ENCODE measurements around the gene LY6G6C. TPM values are rescaled to one million over a fixed set of nuclear protein-coding genes. Genes with fewer than 3 reads are reported as not detected.

Gene LY6G6C
- total and polyA plus RNA-seq, 2 of the 13 experiments (the other 11 are each of a cell fraction or from before 2014, with no cell fraction given): 0.15 TPM; not detected in 1

GRCh38 chr6:31737991-31738979 is 16.7 kb upstream of the LY6G6C start (continued):
- TF ChIP-seq NAIF1 (CRISPR knock-in tag; IDR thresholded peaks at IDR 0.05; ENCODE audit: borderline replicate concordance) (no peak), ZNF782 (CRISPR knock-in tag; IDR thresholded peaks at IDR 0.05; ENCODE audit: borderline replicate concordance) (0 out of 2 replicates have a peak, but pooled peaks have one; percentile 35), KAT2B (IDR thresholded peaks at IDR 0.05; ENCODE audit: borderline replicate concordance, low read depth, low read length) (no peak), ZIK1 (CRISPR knock-in tag; IDR thresholded peaks at IDR 0.05; ENCODE audit: borderline replicate concordance, low read depth) (0 out of 2 replicates have a peak, but pooled peaks have one; percentile 19), PRDM15 (CRISPR knock-in tag; IDR thresholded peaks at IDR 0.05) (no peak), SSRP1 (CRISPR knock-in tag; IDR thresholded peaks at IDR 0.05) (no peak), NFIC (IDR thresholded peaks at IDR 0.05; ENCODE audit: low read length) (no peak), ONECUT2 (CRISPR knock-in tag; IDR thresholded peaks at IDR 0.05) (no peak), SAFB2 (CRISPR knock-in tag; IDR thresholded peaks at IDR 0.05; ENCODE audit: borderline replicate concordance, low read depth) (no peak; the same call in 1 of the 2 replicates), PATZ1 (CRISPR knock-in tag; IDR thresholded peaks at IDR 0.05) (peak; percentile 97; the same call in 1 of the 2 replicates), PCBP1 (IDR thresholded peaks at IDR 0.05; ENCODE audit: borderline replicate concordance, low read depth, low read length) (no peak), CAMTA2 (CRISPR knock-in tag; IDR thresholded peaks at IDR 0.05; ENCODE audit: borderline replicate concordance) (peak; percentile 77; the same call in 1 of the 2 replicates), POLR2A (IDR thresholded peaks at IDR 0.05; ENCODE audit: insufficient read depth in 1 of 2, low read depth in 2 of 2, low read length in 2 of 2) (peak in 1 of 2 experiments; percentile 80; a peak in 2 of 4 replicates), FOXO1 (CRISPR knock-in tag; IDR thresholded peaks at IDR 0.05) (peak; percentile 89), E2F1 (CRISPR knock-in tag; IDR thresholded peaks at IDR 0.05) (no peak), MYNN (CRISPR knock-in tag; IDR thresholded peaks at IDR 0.05; ENCODE audit: low read depth) (peak; percentile 82; the same call in 1 of the 2 replicates), MTF1 (CRISPR knock-in tag; IDR thresholded peaks at IDR 0.05) (no peak), RARG (CRISPR knock-in tag; IDR thresholded peaks at IDR 0.05; ENCODE audit: low read depth) (no peak), ZNF143 (CRISPR knock-in tag; IDR thresholded peaks at IDR 0.05) (no peak), SP4 (CRISPR knock-in tag; IDR thresholded peaks at IDR 0.05) (no peak), CENPT (CRISPR knock-in tag; IDR thresholded peaks at IDR 0.05; ENCODE audit: low read depth) (no peak), ZNF20 (CRISPR knock-in tag; IDR thresholded peaks at IDR 0.05) (no peak), MXD4 (CRISPR knock-in tag; IDR thresholded peaks at IDR 0.05) (no peak; the same call in 1 of the 2 replicates), ZNF746 (CRISPR knock-in tag; IDR thresholded peaks at IDR 0.05) (peak; percentile 84)

Measured in HepG2 (cell line).